Jurkat, Clone E6-1 (cell line): ENCODE measurements around the gene ZNF407.

Experiments used
- DNase-seq: peaks from one replicate; pipeline ENCODE4 v3.0.0-alpha.2; 2011; ENCODE audit warnings: low read depth, low spot score
- H3K4me3 ChIP-seq: 2 replicates; pipeline ENCODE4 v1.5.1; 2011; ENCODE audit warnings: mild to moderate bottlenecking, low read length, control low read depth, moderate library complexity

Gene ZNF407

DNA sequence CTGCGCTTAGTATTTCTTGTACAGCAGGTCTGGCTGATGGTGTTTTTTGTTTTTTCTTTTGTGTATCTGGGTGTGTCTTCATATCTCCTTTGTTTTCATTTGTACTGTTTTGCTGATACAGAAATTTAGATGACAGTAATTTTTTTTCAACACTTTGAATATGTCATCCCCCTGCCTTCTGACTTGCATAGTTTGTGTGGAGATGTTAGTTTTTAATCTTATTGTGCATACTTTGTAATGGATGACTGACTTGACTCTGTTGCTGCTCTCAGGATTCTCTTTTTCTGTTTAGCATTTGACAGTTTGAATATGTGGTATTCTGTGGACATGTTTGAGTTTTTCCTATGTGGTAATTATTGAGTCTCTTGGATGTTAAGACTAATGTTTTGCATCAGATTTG, 161.3 kb downstream of the ZNF407 start:
- DNase-seq = no peak
- no peak overlapping the region for H3K4me3 ChIP-seq

DNA sequence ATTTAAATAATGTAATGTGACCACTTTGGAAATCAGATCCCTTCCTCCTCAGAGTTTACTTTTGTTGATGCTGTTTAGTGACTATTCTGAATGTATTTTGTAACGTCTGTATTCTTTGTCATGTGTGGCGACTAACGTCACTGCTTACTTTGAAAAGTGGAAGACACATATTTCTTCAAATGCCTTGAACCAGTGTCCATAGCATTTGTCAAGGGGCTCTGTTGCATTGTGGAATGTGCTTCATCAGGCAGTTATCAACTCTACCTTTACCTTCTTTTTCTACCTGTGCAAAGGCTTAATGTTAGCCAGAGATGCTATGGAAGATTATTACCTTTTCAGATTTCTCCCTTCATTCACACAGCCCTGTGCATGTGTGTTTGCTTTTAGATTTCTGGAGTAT, 162.4 kb downstream of the ZNF407 start:
- no peak for DNase-seq
- no peak overlapping the region for H3K4me3 ChIP-seq

DNA sequence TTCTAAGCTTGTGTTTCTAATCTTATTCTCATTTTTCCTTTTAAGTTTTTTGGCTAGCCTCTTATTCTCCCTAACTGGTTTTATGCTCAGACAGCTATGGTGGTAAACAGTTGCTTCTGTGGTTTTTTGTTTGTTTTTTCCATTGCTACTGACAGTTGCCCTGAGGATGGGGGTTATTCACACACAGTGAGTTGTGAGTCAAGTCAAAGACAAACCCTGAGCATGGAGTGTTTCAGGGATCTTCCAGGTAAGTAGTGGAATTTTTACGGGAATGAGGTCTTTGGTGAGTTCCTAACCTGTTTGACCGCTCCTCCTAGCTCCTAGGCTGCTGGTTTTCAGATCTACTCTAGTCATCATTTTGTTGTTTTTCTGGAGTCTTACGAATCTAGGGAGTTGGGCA, 162.8 kb downstream of the ZNF407 start:
- no peak overlapping the region for H3K4me3 ChIP-seq
- no peak for DNase-seq

DNA sequence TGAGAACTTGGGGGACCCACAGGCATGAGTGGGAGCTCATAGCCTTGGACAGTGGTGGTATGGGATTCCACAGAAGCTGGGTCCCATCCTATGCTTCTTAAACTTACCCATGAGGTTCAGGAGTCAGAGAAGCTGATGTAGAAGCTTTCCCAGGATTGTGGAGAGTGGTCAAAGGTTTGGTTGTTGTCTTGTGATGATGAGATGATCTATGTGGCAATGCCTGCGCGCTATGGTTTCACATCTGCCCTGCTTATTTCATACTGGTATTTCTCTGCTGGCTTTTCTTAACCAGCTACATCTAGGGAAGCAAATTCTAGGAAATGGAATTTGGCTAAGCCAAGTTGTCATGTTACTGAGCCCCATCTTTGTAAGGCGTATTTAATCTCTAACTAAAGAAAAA, 168.6 kb downstream of the ZNF407 start:
- DNase-seq = no peak

DNA sequence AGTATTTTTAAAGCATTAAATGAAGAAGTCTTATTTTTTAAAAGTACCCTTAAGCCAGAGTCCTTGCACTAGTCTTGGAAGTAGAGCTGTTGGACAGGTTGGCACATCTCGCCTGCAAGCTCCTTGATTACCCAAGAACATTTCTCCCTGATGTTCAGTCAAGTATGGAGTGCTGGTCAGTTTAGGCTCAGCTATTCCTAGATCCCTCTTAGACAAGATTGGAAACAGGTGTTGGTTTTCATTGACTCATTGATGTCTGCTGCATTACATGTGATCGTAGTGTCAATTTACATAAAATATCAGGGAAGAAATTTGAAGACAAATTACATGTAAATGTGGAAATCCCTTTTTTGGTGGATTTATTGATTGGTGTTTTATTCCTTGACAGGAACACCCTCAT, 170.4 kb downstream of the ZNF407 start:
- DNase-seq = no peak

More for the DNA sequence above, 168.6 kb downstream of the ZNF407 start:
- no peak overlapping the region for H3K4me3 ChIP-seq

DNA sequence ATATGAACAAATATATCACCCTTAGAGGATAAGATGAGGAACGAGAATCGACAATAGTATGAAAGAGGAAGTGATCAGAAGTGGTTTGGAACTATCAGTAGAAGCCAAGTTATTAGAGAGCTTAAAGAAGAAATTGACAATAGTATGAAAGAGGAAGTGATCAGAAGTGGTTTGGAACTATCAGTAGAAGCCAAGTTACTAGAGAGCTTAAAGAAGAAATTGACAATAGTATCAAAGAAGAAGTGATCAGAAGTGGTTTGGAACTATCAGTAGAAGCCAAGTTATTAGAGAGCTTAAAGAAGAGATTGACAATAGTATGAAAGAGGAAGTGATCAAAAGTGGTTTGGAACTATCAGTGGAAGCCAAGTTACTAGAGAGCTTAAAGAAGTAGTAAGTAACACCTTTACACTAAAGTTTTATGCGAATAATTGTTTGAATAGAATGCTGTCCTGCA, 175.5 kb downstream of the ZNF407 start:
- no peak overlapping the region for H3K4me3 ChIP-seq
- no peak for DNase-seq

More for the DNA sequence above, 170.4 kb downstream of the ZNF407 start:
- H3K4me3 ChIP-seq = no peak overlapping the region

DNA sequence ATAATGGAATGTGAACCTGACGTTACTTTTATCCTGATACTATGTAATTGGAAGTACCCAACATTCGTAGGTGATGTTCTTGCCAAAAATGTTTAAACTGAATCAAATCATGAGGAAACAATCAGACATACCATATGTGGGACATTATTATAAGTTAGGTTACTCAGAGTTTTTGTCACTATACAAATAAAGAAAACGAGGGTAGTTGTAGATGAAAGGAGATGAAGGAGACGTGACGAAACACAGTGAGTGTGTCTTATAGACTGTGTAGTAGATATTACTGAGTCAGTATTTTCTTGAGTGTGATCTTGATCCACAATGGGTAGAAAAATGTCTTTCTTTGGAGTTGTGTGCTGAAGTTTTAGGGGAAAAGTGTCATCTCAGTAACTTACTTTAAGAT, 176.8 kb downstream of the ZNF407 start:
- no peak for DNase-seq
- H3K4me3 ChIP-seq = no peak overlapping the region

DNA sequence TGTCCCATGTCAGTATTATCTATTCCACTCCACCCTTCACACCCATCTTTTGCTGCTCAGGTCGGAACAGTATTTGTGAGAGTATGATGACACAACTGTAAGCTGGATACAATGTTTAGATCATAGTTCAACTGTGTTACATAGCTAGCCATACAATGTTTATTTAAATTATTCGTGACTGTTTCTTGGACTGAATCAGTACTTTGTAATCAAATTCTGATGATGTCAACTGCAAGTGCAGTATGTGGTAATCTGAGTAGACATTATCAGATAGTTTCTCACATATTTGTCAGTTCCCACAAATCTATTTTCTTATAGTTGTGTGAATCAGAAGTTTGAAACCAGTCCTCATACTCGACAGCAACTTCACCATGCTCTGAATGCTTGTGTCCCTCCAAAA, 177.6 kb downstream of the ZNF407 start:
- no peak for DNase-seq

DNA sequence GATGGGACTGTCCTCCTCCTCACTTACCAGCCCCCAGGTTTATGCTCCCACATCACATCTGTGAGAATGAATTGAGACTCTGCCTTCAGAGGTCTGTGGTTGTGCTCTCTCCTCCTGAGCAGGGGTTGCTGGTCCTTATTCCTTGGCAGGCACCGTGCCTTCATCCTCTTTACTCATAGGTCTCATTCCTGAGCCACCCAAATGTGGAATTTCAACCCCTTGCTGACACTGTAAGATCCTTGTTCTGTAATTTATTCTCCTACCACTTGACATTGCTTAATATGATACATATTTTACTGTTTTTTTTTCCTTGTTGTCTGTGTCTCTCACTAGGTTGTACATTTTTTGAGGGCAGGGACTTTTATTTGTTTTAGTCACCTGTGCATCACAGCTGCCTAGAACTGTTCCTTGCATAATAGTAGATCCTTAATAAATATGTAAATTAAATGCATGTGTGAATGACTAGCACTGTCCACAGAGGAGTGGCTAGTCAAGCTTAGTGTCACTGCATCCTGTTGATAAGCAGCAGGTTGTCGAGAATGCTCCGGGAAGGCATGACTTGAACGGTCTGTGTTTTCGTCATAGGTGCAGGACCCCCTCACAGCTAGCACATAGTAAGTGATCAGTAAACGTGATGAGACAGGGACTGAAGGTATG, 180.6 kb downstream of the ZNF407 start:
- no peak overlapping the region for H3K4me3 ChIP-seq
- no peak for DNase-seq

More for the DNA sequence above, 177.6 kb downstream of the ZNF407 start:
- no peak overlapping the region for H3K4me3 ChIP-seq

DNA sequence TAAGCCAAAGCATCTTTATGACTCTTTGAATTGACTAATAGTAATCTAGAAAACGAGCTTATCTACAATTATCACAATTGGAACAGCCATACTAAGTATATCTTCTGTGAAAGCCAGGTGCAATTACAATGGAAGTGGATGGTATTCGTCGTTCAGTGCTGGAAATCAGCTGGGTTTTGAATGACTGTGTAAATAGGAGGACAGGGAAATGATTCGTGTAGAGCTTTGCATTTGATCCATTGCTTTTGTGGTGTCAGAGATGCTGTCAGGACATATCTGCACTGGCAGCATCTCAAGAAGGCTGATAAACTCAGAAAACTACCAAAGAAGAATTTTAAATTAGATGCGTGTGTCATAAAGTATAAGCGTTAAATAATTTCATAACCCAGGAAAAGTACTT, 187.1 kb downstream of the ZNF407 start:
- no peak for DNase-seq

DNA sequence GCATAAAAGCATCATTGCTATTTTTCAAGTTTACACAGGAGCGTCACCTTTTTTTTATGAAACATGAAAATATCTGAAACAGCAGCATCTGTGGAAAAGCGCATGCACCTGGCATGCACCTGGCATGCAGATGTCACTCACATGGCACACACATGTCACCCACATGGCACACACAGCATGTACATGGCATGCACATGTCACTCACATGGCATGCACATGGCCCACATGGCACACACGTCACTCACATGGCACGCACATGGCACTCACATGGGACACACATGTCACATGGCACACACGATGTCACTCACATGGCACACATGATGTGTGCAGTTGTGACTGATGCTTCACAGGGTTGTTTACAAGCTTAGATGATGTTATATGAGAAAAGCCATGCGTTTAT, 188.0 kb downstream of the ZNF407 start:
- no peak for DNase-seq

More for the DNA sequence above, 187.1 kb downstream of the ZNF407 start:
- H3K4me3 ChIP-seq = no peak overlapping the region

DNA sequence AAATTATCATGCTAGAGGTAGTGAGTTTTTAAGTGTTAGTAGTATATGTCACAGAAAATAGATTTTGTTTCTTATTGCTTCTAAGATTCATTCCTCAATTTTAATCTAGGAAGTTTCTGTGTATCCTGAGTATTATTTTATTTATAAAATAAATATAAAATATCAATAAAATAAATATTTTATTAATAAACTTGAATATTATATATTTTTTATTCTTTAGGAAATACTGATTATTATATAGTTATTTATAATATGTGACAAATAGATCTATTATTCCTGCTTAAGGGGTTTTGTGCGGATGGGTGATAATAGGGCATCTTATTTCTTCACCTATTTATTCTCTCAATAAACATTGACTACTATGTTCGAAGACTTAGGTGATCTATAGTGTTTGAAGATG, 191.0 kb downstream of the ZNF407 start:
- DNase-seq = no peak
- H3K4me3 ChIP-seq = no peak overlapping the region

More for the DNA sequence above, 188.0 kb downstream of the ZNF407 start:
- H3K4me3 ChIP-seq = no peak overlapping the region

DNA sequence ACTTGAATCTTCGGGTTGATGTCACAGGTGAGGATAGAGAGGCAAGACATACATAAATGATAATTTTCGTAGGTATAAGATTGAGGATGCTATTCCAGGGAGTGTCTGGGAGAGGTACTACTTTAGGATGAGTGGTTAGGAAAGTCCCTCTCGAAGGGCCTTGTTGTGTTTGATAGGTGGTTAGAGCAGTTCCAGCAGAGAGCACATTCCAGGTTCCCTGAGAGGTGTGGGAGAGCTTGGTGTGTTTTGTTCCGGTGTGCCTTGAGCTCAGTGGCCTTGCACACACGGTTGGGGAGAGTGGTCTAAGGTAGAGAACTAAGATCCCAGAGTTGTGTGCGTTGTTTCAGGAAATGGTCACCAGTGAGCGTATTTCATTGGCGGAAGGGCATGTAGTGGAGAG, 191.4 kb downstream of the ZNF407 start:
- DNase-seq = no peak
- H3K4me3 ChIP-seq = no peak overlapping the region

DNA sequence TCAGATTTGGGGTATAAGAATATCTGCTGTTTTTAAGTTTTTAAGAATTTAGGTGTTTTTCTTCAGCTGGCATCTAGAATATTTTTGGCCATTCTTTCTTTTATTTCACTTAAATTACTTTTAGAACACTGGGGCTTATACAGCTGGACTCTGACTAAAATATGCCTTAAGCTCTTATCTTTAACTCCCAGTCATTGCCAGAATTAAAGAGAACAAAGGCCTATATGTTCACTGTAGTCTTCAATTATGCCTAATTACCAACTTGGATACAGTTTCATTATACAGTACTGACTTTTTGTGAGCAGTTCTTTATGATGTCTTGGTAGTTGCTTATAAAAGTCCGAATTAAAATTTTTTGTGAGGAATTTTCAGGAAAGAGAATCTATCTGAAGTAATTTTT, 192.8 kb downstream of the ZNF407 start:
- no peak for DNase-seq
- no peak overlapping the region for H3K4me3 ChIP-seq

DNA sequence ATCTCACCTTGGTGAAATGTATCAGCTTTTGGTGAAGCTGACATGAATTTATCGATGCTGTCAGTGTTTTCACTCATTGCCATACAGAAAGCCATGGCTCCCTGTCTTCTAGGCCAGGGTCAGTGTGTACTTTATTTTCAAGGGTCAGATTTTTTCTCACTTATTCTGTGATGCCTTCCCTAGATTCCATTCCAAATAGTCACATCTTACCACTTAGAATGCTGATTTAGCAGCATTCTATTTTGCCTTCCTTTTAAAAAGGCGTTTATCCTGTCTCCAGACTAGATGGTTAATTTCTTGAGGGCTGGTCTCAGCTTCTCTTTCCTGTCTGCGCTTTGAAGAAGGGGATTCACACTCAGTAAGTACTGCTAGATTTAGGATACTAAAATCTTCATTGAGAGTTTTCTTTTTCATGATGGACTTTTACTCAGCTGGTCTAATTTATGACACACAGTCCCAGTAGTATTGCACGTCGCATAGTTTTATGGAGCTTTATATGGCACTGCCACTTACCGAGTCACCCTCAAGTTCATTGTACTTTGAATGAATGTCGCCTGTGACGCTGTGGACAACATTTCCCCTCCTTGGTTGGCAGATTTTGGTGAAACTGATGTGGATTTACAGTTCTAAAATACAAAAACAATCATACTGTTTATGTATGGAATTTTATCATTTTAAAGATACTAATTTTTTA, 194.0 kb downstream of the ZNF407 start:
- no peak for DNase-seq
- no peak overlapping the region for H3K4me3 ChIP-seq

DNA sequence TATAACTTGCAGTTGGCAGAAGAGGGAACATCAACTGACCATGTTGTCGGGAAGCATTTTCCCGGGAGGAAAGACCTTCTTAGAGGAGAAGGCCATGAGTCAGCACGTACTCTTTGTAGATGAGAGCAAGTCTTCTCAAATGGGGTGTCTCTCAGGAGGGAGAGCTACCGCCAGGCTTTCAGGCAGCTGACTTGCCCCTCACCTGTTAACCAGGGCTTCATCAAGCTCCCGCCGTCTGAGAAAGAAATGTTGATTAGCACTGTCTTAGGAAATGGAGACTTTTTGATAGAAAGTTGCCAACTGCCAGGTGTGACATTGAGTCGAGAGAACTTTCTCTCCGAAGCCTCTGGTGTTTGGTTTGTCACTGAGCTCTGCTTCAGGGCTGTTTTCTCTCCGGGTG, 196.1 kb downstream of the ZNF407 start:
- no peak overlapping the region for H3K4me3 ChIP-seq
- no peak for DNase-seq

DNA sequence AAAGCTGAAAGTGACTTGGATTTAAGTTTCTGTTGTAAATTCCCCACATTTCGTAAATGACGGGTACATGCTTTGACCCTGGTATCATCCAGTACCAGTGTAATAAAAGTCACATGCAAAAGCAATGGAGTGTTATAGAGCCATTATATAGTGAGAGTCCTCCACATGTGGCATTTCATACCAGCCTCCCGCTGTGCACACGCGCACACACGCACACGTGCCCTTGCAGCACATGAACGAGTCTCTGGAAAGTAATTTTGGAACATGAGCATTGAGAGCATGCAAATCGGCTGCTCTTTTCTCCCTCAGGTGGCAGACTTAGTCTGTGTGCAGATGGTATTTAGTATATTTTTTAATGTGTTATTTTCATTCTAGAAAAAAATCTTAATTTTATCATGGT, 198.1 kb downstream of the ZNF407 start:
- no peak for DNase-seq
- H3K4me3 ChIP-seq = no peak overlapping the region

DNA sequence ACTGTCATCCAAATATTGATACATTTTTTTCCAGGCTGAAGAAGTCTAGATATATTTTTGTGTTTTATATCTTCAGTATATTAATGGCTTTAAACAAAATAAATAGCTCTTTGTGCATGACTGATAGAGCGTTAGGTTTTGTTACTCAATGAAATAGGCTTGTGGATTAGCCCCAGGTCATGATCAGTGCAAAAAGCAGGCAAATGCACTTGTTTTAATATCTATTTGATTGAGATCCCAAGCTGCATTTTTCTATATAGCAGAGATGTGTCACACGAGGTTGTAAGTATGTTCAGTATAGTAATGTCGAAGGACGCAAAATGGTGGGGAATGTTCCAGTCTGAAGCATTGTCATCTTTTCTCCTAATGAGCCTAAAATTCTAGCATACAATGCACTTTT, 198.5 kb downstream of the ZNF407 start:
- no peak for DNase-seq
- no peak overlapping the region for H3K4me3 ChIP-seq

DNA sequence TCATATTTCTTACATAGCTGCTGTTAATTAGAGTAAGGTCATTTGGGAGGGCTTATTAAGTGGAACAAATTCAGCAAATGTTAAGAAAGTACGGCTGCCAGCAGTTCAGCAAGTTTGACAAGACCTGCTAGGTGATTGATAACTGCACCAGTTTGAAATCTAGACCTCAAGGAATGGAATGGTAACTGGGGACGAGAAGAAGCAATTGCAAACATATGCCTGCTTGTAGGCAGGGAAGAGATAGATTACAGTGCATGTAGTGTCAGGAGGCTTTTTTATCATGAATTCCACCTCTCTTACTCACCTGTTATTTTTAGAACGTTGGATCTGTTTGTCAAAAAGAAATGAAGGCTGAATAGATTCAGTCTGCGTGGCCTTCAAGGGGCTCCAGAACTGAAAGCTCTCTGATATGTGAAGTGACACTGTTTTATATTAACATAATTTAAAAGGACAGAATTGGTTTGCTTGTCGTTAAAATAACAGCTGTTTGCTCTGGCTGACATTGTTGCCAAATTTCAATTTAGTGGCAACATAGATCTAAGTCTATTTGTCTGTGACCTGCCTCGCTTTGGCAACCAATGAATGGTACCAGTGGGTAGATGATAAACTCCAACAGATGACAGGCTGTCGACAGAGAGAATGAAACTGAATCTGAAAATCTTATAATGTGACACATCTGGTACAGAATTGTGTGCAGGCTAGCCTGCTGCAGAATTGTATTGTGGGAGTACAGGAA, 199.3 kb downstream of the ZNF407 start:
- no peak overlapping the region for H3K4me3 ChIP-seq
- no peak for DNase-seq

DNA sequence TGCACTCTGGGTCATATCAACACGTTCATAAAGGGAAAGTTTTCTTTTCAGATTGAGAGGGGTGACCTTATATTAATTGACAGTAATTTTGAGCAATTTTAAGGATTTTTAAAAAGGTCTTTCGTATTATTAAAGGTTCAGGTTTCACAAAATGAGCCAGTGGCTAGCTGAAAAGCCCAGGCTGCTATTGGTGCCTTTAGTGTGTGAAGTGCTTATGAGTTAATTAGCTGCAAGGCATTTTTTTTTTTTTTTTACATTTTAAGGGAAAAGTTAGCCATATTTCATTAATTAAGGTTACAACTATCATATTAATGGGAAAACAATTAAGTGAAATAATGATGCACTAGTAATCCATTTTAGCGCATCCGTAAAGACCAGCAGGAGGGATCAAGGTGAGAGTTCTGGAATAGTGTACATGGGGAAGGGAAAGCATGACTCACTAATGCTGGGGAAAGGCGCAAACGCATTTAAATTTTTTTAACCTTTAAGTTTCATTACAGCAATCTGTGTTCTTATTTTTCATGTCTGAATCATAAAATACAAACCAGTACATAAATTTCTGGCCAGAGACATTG, 200.0 kb downstream of the ZNF407 start:
- no peak overlapping the region for H3K4me3 ChIP-seq

More for the DNA sequence above, 200.0 kb downstream of the ZNF407 start:
- no peak for DNase-seq
